22Rv1 (cell line): ENCODE results near the gene WNK2.

Experiments
- H3K27ac ChIP-seq: fragments of 450-650 bp; 2 replicates; pipeline ENCODE4 v1.5.1; 2017
- ZFX ChIP-seq: fragments of 450-650 bp; IDR thresholded peaks from 2 replicates; pipeline ENCODE4 v1.6.1; 2017; ENCODE audit warnings: antibody characterized with exemption, borderline replicate concordance
- TF ChIP-seq, protein P1 (sequence below): fragments of 450-650 bp; IDR thresholded peaks from 2 replicates; pipeline ENCODE4 v1.5.1; 2017; ENCODE audit warnings: mild to moderate bottlenecking

Gene WNK2

DNA sequence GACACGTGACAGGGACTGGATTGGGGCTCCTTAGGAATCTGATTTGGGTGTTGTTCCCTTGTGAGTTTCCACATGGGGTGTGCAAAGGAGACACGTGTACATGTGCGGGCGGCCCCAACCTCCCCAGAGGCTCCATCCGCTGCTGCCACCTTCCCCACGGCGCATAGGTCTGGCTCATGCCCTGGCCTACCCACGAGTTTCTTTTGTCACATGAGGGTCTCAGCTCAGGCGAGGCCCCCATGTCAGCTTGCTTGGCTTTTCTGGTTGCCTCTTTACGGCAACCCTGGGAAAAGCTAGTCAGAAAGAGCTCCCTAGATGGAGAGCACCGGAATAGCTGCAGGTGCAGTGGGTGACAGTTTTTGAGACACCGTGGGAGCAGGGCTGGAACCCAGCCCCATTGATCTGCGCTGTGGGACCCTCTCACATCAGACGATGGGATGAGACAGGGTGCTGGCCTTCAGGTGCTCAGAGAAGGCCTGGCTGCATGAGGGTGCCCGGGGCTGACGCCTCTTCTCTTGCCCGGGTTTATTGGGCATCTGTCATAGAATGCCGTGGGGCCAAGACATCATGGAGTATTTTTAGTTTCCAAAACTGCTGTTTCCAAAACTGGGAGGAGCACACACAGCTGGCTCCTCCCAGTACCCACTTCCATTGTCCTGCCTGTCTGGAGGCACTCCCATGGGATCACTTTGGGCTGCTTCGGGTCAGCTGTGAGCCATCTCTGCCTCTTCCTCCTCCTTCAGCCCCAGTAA lies 107.8 kb downstream of the WNK2 start:
- no peak for TF ChIP-seq ZFX
- TF ChIP-seq, protein P1, sequence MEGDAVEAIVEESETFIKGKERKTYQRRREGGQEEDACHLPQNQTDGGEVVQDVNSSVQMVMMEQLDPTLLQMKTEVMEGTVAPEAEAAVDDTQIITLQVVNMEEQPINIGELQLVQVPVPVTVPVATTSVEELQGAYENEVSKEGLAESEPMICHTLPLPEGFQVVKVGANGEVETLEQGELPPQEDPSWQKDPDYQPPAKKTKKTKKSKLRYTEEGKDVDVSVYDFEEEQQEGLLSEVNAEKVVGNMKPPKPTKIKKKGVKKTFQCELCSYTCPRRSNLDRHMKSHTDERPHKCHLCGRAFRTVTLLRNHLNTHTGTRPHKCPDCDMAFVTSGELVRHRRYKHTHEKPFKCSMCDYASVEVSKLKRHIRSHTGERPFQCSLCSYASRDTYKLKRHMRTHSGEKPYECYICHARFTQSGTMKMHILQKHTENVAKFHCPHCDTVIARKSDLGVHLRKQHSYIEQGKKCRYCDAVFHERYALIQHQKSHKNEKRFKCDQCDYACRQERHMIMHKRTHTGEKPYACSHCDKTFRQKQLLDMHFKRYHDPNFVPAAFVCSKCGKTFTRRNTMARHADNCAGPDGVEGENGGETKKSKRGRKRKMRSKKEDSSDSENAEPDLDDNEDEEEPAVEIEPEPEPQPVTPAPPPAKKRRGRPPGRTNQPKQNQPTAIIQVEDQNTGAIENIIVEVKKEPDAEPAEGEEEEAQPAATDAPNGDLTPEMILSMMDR: no peak
- H3K27ac ChIP-seq: no peak overlapping the region

DNA sequence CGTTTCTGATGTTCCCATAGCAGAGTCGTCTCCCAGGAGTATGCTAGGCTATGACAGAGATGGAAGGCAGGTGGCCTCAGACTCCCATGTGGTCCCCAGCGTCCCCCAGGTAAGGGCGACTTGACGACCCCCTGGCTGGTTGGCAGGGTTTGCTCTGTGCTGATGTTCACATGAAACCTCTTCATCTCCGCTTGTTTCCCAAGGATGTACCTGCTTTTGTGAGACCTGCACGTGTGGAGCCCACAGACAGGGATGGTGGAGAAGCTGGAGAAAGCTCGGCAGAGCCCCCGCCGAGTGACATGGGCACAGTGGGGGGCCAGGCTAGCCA lies 108.3 kb downstream of the WNK2 start:
- no peak overlapping the region for H3K27ac ChIP-seq
- TF ChIP-seq ZFX: no peak
- TF ChIP-seq, protein P1: no peak

DNA sequence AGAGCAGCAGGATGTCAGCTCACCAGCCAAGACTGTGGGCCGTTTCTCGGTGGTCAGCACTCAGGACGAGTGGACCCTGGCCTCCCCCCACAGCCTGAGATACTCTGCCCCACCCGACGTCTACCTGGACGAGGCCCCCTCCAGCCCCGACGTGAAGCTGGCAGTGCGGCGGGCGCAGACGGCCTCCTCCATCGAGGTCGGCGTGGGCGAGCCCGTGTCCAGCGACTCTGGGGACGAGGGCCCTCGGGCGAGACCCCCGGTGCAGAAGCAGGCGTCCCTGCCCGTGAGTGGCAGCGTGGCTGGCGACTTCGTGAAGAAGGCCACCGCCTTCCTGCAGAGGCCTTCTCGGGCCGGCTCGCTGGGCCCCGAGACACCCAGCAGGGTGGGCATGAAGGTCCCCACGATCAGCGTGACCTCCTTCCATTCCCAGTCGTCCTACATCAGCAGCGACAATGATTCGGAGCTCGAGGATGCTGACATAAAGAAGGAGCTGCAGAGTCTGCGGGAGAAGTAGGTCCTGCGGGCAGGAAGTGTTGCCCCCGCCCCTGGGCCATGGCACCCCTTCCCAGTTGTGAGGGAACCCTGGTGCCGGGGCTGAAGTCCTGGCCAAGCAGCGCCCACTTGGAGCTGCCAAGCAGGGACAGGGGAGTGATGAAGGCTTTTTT lies 108.9 kb downstream of the WNK2 start:
- TF ChIP-seq, protein P1: no peak
- no peak for TF ChIP-seq ZFX
- H3K27ac ChIP-seq: no peak overlapping the region

DNA sequence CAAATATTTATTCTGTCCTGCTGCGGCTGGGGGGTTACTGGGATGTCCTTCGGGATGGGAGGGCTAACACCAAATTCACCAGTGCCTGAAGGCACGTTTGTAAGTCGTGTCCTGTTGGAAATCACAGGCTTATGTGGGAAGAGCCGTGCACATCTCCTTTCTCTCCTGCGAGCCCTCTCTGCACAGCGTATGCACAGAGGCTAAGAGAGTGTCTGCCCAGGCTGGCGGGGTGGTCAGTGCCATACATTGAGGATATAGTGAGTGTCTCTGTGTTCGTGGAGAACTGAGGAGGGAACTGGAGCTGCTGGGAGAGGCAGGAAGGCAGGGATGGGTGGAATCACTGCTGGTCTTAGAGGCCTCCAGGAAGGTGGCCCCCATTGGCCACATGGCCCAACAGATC lies 110.1 kb downstream of the WNK2 start:
- TF ChIP-seq ZFX: no peak
- no peak overlapping the region for H3K27ac ChIP-seq

DNA sequence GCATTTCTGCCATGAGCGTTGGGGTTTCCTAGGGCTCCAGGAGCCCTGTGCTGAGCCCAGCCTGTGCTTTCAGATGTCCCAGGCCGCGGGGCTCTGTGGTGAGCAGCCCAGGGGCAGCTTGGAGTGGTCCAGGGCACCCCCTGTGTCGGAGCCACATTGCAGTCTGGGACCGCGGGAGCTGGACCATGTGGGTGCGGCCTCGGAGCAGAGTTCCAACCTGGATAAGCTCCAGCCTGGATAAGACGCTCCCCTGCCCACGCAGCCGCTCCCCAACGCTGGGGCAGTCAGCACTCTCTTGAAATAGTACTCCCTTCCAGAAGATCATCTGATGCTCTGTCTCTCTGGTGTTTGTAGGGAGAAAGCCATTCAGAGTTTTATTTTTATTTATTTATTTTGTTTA lies 111.1 kb downstream of the WNK2 start:
- no peak overlapping the region for H3K27ac ChIP-seq
- TF ChIP-seq, protein P1: no peak
- no peak for TF ChIP-seq ZFX

DNA sequence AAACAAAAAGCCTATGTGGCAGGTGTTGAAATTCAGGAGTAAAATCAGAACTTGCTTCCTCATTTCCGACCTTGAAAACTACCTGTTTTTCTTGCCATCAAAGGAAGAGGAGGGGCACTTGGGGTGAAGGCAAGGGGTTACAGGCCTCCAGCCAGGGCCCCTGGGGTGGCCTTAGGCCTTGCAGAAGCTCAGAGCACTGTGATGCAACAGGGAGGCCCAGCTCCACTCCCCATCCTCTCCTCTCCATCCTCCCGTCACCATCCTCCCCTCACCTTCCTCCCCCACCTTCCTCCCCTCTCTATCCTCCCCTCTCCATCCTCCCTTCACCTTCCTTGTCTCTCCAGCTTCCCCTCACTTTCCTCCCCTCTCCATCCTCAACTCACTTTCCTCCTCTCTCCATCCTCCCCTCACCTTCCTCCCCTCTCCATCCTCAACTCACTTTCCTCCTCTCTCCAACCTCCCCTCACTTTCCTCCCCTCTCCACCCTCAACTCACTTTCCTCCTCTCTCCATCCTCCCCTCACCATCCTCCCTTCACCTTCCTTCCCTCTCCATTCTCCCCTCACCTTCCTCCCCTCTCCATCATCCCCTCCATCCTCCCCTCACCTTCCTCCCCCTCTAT lies 111.6 kb downstream of the WNK2 start:
- no peak overlapping the region for H3K27ac ChIP-seq
- TF ChIP-seq, protein P1: no peak
- TF ChIP-seq ZFX: no peak

DNA sequence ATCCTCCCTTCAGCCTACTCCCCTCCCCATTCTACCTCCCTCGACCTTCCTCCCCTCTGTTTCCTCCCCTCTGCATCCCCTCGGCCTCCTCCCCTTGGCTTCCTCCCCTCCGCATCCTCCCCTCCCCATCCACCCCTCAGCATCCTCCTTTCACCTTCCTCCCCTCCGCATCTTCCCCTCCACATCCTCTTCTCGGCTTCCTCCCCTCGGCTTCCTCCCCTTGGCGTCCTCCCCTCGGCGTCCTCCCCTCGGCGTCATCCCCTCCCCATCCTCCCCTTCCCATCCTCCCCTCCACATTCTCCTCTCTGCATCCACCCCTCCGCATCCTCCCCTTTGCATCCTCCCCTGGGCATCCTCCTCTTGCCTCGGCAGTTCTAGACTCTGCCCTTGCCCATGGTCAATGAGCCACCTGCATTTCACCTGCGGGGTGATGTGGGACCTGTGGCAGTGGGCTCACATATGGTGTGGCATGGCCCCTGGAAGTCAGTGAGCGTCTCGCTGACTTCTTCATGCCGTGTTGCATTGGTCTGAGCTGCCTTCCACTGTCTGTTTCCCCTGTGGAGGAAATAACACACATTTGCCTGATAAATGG lies 113.0 kb downstream of the WNK2 start:
- TF ChIP-seq, protein P1: no peak
- no peak for TF ChIP-seq ZFX
- no peak overlapping the region for H3K27ac ChIP-seq
